Testis (tissue), 3 donors: ENCODE data around the gene TEKT3. TPM values are rescaled to one million over a fixed set of nuclear protein-coding genes. Genes with fewer than 3 reads are reported as not detected.

ENCODE experiments used
- DNase-seq: peaks from one replicate; pipeline ENCODE4 v3.0.0-alpha.2; 2019
- H3K27ac ChIP-seq, 2 donors: fragments of 200-600 bp; sonication (generic); one replicate each; pipeline ENCODE4 v1.5.1; 2019
- H3K27me3 ChIP-seq: fragments of 200-600 bp; sonication (generic); one replicate; pipeline ENCODE4 v1.5.1; 2019
- H3K36me3 ChIP-seq: fragments of 200-600 bp; sonication (generic); one replicate; pipeline ENCODE4 v1.5.1; 2017; ENCODE audit warnings: low read depth; ENCODE audit errors: missing control alignments
- H3K4me1 ChIP-seq: fragments of 200-600 bp; sonication (generic); one replicate; pipeline ENCODE4 v1.5.1; 2019
- H3K4me3 ChIP-seq, 2 donors: fragments of 200-600 bp; sonication (generic); one replicate each; pipeline ENCODE4 v1.5.1; 2017 to 2019
- H3K9me3 ChIP-seq: fragments of 200-600 bp; sonication (generic); one replicate; pipeline ENCODE4 v1.5.1; 2017
- POLR2A ChIP-seq: fragments of 450-650 bp; IDR thresholded peaks from one replicate; pipeline ENCODE4 v1.6.1; 2017; ENCODE audit warnings: antibody characterized with exemption, mild to moderate bottlenecking, moderate library complexity
- WGBS, 2 donors: methylation state at CpG; one replicate each; pipeline ENCODE4 v1.1.5; 2018; 5-methylcytosine and 5-hydroxymethylcytosine counted together
- intact Hi-C: fragments of 100-400 bp; cut with DNase I; formaldehyde crosslinking; loops from one replicate; pipeline ENCODE4 v1.15.1; 2023; ENCODE audit warnings: low total_unique reads
- polyA plus RNA-seq: library from polyadenylated mRNA; stranded (reverse); fragments of 350-450 nt; fragmentation: Illumina TruSeq; extraction: RNeasy Lipid Tissue Mini Kit (QIAGEN cat#74804); gene quantifications from one replicate; pipeline ENCODE4 v1.2.3, GENCODE V29; 2014; ENCODE audit warnings: low read depth, low replicate concordance; ENCODE audit not compliant: insufficient read depth
- total RNA-seq, 2 donors: library from RNA; depleted of rRNA; stranded (reverse); fragments of >200 nt; gene quantifications; one replicate each; pipeline ENCODE4 v1.2.3, GENCODE V29; 2016
- TF ChIP-seq, protein P1 (sequence below), 3 experiments: fragments of 450-650 bp in 2 of 3; fragments of 200-600 bp in 1 of 3; sonication (generic) in 1 of 3; IDR thresholded peaks; one replicate each; pipeline ENCODE4 v1.5.1; 2016 to 2019; ENCODE audit warnings: antibody characterized with exemption in 3 of 3, mild to moderate bottlenecking in 2 of 3, moderate library complexity in 1 of 3

Gene TEKT3
- total and polyA plus RNA-seq, 3 donors from 2014 or later: 30.7 to 106 (median 52.0) TPM

DNA sequence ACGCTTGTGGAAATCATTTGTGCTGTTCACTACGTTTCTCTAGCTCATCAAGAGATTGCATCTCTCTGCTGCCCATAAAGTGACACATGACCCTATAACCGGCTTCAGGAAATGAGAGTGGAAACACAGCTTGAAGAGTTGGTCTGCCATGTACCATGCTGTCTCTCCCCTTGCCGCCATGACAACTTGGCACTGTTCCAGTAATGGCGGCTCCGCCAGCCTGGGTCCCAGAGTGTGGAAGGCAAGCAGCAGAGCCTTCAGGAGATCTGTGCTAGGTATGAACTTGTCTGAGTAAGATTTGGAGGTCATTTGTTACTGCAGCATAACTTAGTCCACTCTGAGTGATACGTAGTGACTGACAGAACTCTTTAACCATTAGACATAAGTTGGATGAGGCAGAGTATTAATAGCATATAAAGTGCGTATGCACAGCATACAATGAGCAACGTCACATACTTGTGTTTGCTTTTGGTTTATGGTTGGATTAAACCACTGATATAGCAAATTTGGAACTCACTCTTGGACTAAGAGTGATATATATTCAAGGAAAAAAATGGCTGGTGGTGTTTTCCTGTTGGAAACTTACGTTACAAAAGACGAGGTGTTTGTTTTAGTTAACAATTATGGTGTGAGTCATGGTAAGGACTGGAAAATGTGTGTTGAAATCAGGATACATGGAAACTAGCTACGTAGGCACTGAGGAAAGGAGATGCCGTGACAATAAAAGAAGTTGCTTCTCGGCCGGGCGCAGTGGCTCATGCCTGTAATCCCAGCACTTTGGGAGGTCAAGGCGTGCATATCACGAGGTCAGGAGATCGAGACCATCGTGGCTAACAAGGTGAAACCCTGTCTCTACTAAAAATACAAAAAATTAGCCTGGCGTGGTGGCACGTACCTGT is 51.9 kb downstream of the TEKT3 start:
- intact Hi-C loops: no loop called here
- peak; percentile 42 for DNase-seq
- Histone ChIP-seq H3K36me3 (no peaks in the 10 kb centered on the region), H3K27ac (no peak overlapping the region), H3K4me3 (peak overlapping the region in 1 of 2 donors; percentile 18), H3K4me1 (peaks cover 10% of the 10 kb centered on the region), H3K9me3 (no peaks in the 10 kb centered on the region), H3K27me3 (no peaks in the 10 kb centered on the region)
- TF ChIP-seq, protein P1, sequence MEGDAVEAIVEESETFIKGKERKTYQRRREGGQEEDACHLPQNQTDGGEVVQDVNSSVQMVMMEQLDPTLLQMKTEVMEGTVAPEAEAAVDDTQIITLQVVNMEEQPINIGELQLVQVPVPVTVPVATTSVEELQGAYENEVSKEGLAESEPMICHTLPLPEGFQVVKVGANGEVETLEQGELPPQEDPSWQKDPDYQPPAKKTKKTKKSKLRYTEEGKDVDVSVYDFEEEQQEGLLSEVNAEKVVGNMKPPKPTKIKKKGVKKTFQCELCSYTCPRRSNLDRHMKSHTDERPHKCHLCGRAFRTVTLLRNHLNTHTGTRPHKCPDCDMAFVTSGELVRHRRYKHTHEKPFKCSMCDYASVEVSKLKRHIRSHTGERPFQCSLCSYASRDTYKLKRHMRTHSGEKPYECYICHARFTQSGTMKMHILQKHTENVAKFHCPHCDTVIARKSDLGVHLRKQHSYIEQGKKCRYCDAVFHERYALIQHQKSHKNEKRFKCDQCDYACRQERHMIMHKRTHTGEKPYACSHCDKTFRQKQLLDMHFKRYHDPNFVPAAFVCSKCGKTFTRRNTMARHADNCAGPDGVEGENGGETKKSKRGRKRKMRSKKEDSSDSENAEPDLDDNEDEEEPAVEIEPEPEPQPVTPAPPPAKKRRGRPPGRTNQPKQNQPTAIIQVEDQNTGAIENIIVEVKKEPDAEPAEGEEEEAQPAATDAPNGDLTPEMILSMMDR (IDR thresholded peaks at IDR 0.05): no peak
- WGBS, 2 donors: 73 to 75% methylated on average over 21 to 22 of the region's 22 CpGs

DNA sequence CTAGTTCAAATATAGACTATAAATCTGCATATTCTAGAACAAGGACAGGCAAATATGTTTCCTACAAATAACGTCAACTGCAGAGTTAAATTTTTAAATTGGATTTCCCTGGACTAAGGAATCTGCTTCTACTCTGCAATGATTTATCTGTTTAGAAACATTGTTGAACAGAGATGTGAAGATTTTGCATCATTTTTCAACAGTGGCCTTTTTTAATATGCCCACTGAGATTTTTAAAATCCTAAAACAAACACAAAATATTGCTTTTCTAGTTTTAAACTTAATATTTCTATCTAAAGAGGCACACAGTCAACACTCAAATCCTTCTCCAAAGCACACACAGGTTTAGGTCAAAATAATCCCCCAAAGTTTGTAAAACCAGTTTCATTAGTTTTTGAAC is 52.5 kb downstream of the TEKT3 start:
- no peak overlapping the region for H3K4me3 ChIP-seq
- TF ChIP-seq POLR2A: no peak
- TF ChIP-seq, protein P1 (IDR thresholded peaks at IDR 0.05): no peak
- H3K36me3 ChIP-seq: no peaks in the 10 kb centered on the region
- 50 to 57% methylated on average over 1 of the region's 1 CpG for WGBS, 2 donors
- intact Hi-C loops: no loop called here
- DNase-seq: no peak
- H3K4me1 ChIP-seq: peaks cover 10% of the 10 kb centered on the region
- no peaks in the 10 kb centered on the region for H3K27me3 ChIP-seq
- no peaks in the 10 kb centered on the region for H3K9me3 ChIP-seq
- H3K27ac ChIP-seq: no peak overlapping the region

DNA sequence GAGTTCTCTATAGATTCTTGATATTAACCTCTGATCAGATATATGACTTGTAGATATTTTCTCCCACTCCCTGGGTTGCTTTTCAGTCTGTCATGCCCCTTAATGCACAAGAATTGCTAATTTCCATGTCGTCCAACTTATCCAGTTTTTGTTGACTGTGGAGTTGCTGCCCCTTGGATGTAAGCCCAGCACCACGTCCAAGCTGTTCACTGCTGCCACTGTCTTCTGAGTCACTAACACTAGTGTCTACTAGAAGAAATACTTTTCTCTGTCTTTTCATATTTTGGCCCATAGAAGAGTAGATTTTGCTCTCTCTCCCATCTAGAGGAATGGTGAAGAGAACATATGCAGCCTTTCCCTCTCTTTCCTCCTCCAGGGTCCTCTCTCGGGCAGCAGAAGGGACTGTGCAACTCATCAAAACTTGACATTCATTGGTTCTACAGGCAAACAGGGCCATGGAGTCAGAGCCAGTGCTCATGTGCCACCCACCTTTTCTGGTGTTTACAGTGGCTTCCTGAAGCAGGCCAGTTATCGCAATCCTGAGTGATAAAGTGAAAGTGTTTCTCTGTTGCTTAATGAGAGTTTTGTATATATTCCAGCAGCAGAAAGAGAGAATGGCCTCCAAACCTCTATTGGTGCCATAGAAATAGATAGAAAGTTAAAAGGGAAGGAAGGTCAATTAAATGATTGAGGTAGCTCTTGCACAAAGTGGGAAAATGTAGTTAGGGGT is 53.7 kb downstream of the TEKT3 start:
- TF ChIP-seq POLR2A: no peak
- TF ChIP-seq, protein P1 (IDR thresholded peaks at IDR 0.05): no peak

DNA sequence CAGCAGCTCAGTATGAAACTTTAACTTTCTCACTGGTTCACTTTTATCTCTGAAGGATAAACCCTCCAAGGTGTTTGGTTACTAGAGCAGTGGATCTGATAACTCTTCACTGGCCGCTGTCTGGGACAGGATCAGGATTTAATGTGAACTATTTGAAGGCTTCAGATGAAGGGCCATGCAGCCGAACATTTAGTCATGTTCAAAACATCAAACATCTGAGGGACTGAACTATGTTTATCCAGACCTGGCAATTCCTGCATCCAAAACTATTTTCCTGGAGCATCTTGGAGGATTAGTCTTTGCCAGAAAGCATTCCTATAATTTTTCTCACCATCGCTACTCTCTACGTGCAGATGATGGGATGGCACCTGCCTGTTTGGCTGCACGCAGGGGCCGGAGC is 55.9 kb downstream of the TEKT3 start:
- TF ChIP-seq POLR2A: no peak
- TF ChIP-seq, protein P1 (IDR thresholded peaks at IDR 0.05): no peak
- no peak overlapping the region for H3K4me3 ChIP-seq
- no peak overlapping the region for H3K27ac ChIP-seq
- no peaks in the 10 kb centered on the region for H3K9me3 ChIP-seq
- peaks cover 7% of the 10 kb centered on the region for H3K4me1 ChIP-seq
- H3K36me3 ChIP-seq: no peaks in the 10 kb centered on the region
- 73 to 79% methylated on average over 6 of the region's 6 CpGs for WGBS, 2 donors
- intact Hi-C loops: no loop called here
- DNase-seq: no peak
- H3K27me3 ChIP-seq: no peaks in the 10 kb centered on the region

More for the DNA sequence above, 53.7 kb downstream of the TEKT3 start:
- WGBS, 2 donors: 39 to 44% methylated on average over 4 of the region's 4 CpGs
- no peaks in the 10 kb centered on the region for H3K9me3 ChIP-seq
- DNase-seq: peak; percentile 42
- no peak overlapping the region for H3K27ac ChIP-seq
- no peak overlapping the region for H3K4me3 ChIP-seq
- no peaks in the 10 kb centered on the region for H3K36me3 ChIP-seq
- H3K4me1 ChIP-seq: peaks cover 10% of the 10 kb centered on the region
- H3K27me3 ChIP-seq: no peaks in the 10 kb centered on the region
- intact Hi-C loops: no loop called here
